Panc1 (cell line): ENCODE measurements around the gene MYO1E. TPM values are rescaled to one million over a fixed set of nuclear protein-coding genes. Genes with fewer than 3 reads are reported as not detected.

Experiments used
- ATAC-seq: fragments of 200-7000 bp; cut with Tn5 transposase; 2 replicates; pipeline ENCODE4 v1.9.1; 2020; ENCODE audit warnings: mild to moderate bottlenecking, moderate library complexity
- BruUV-seq: library from RNA; stranded (reverse); fragments of 400-500 nt; replicated peaks from 2 replicates; lab custom pipeline; 2021; lab: Mats Ljungman, UMichigan
- CTCF ChIA-PET: fragments of 300-600 bp; sonication (Branson Sonifier 250); formaldehyde crosslinking; loops from one replicate; lab custom pipeline; 2022; ENCODE audit warnings: antibody characterized with exemption; lab: Charles Lee
- POLR2A ChIA-PET: fragments of 300-600 bp; sonication (Branson Sonifier 250); formaldehyde crosslinking; loops from one replicate; lab custom pipeline; 2022; ENCODE audit warnings: antibody characterized with exemption; lab: Charles Lee
- DNase-seq: peaks from one replicate; pipeline ENCODE4 v3.0.0-alpha.2; 2010; ENCODE audit warnings: low read depth, low spot score
- H3K27ac ChIP-seq: 2 replicates; pipeline ENCODE4 v1.5.1; 2011; ENCODE audit warnings: mild to moderate bottlenecking, low read length, inconsistent platforms
- H3K27me3 ChIP-seq: fragments of 200-500 bp; sonication (Bioruptor generic); 2 replicates; pipeline ENCODE4 v1.6.0; 2014; ENCODE audit warnings: low read length, inconsistent platforms; ENCODE audit not compliant: control insufficient read depth, insufficient read depth
- H3K36me3 ChIP-seq: fragments of 200-500 bp; sonication (Bioruptor generic); 2 replicates; pipeline ENCODE4 v1.5.1; 2014; ENCODE audit warnings: inconsistent platforms, mild to moderate bottlenecking, low read length, moderate library complexity; ENCODE audit not compliant: control insufficient read depth, insufficient read depth
- H3K4me1 ChIP-seq: 2 replicates; pipeline ENCODE4 v1.5.1; 2011; ENCODE audit warnings: inconsistent platforms, mild to moderate bottlenecking, low read length, moderate library complexity; ENCODE audit not compliant: control insufficient read depth, insufficient read depth
- H3K4me3 ChIP-seq, 2 experiments: 2 replicates each; pipeline ENCODE4 v1.5.1; 2011 to 2012; ENCODE audit warnings: low read depth in 2 of 2, low read length in 2 of 2, mild to moderate bottlenecking in 2 of 2, inconsistent platforms in 1 of 2, moderate library complexity in 1 of 2
- H3K9me3 ChIP-seq: fragments of 200-500 bp; sonication (Bioruptor generic); 2 replicates; pipeline ENCODE4 v1.5.1; 2014; ENCODE audit warnings: low read depth, mild to moderate bottlenecking, inconsistent platforms, low read length, moderate library complexity; ENCODE audit not compliant: control insufficient read depth, insufficient read depth
- POLR2AphosphoS5 ChIP-seq: IDR thresholded peaks from 2 replicates; pipeline ENCODE4 v1.6.1; 2012; ENCODE audit warnings: mild to moderate bottlenecking, low read depth, low read length, moderate library complexity
- SIN3A ChIP-seq: IDR thresholded peaks from 2 replicates; pipeline ENCODE4 v1.6.1; 2012; ENCODE audit warnings: low read depth, mild to moderate bottlenecking, low read length, moderate library complexity, borderline replicate concordance; ENCODE audit not compliant: insufficient read depth
- TCF7L2 ChIP-seq: IDR thresholded peaks from 2 replicates; pipeline ENCODE4 v1.6.1; 2011; ENCODE audit warnings: mild to moderate bottlenecking, low read depth, low read length, inconsistent platforms
- in situ Hi-C: cut with HindIII; loops from 2 replicates; pipeline ENCODE4 v1.10.0; 2016; ENCODE audit warnings: low sequenced_read_pairs, low pct_unique_long_range_greater_than_20kb
- intact Hi-C: fragments of 100-400 bp; cut with micrococcal nuclease; formaldehyde crosslinking; loops from one replicate; pipeline ENCODE4 v1.10.0; 2022; ENCODE audit not compliant: unreplicated experiment
- total RNA-seq: library from RNA; stranded (reverse); gene quantifications from one replicate; pipeline ENCODE4 v1.2.1, GENCODE V29; 2021; ENCODE audit not compliant: unreplicated experiment
- TF ChIP-seq, protein P1 (sequence below), 2 experiments: IDR thresholded peaks; 2 replicates each; pipeline ENCODE4 v1.6.1; 2011 to 2012; ENCODE audit warnings: low read depth in 2 of 2, control low read depth in 1 of 2, low read length in 1 of 2, mild to moderate bottlenecking in 1 of 2, moderate library complexity in 1 of 2; ENCODE audit not compliant: insufficient read depth in 1 of 2
- TF ChIP-seq, protein P2 (sequence below): fragments of 450-650 bp; IDR thresholded peaks from 2 replicates; pipeline ENCODE4 v1.5.1; 2017; ENCODE audit warnings: mild to moderate bottlenecking

Gene MYO1E
- total RNA-seq, 1 experiment from 2014 or later = 161 TPM

DNA sequence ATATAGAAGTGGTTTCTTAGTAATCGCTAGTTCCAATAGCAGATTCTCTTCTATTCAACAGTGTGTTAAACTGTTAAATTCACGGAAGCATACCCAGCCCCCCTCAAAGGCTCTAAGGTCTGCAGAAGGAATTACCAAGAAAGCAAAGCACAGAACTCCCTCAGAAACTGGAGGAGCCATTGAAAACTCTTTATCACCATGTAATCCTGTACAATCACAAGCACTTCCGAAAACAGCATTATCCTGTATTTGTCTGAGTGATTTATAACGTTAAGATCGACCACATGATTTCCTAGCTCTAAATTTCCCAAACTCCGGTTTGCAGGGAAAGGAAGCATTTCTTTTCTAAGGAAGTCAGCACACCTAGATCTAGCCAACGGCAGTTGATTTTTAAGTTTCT, 20.0 kb downstream of the MYO1E start:
- POLR2A ChIA-PET = no interaction called here

DNA sequence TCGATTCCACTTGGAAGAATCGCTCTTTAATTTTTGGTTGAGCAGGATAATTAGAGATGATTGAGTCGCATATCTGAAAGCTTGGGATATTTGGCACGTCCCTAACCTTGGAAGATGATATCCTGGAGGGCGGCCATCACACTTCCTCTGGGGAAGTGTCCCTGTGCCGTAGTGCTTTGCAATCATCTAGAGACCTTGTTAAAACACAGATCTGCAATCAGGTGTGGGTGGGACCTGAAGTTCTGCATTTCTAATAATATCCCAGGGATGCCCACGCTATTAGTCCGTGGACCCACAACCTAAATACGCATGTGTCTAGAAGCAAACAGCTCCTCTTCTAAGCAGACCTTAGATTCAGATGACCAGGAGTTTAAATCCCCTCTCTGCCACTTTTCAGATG, 20.5 kb downstream of the MYO1E start:
- CTCF ChIA-PET = no interaction called here
- DNase-seq (no peak), ATAC-seq (no peak)
- in situ Hi-C loops = no loop called here
- no peaks in the 10 kb centered on the region for H3K9me3 ChIP-seq
- no TSS peak for BruUV-seq
- peaks cover 43% of the 10 kb centered on the region for H3K4me1 ChIP-seq
- POLR2A ChIA-PET = no interaction called here
- H3K36me3 ChIP-seq = no peaks in the 10 kb centered on the region
- intact Hi-C loops = no loop called here
- no peak for TF ChIP-seq POLR2AphosphoS5
- TF ChIP-seq, protein P1, sequence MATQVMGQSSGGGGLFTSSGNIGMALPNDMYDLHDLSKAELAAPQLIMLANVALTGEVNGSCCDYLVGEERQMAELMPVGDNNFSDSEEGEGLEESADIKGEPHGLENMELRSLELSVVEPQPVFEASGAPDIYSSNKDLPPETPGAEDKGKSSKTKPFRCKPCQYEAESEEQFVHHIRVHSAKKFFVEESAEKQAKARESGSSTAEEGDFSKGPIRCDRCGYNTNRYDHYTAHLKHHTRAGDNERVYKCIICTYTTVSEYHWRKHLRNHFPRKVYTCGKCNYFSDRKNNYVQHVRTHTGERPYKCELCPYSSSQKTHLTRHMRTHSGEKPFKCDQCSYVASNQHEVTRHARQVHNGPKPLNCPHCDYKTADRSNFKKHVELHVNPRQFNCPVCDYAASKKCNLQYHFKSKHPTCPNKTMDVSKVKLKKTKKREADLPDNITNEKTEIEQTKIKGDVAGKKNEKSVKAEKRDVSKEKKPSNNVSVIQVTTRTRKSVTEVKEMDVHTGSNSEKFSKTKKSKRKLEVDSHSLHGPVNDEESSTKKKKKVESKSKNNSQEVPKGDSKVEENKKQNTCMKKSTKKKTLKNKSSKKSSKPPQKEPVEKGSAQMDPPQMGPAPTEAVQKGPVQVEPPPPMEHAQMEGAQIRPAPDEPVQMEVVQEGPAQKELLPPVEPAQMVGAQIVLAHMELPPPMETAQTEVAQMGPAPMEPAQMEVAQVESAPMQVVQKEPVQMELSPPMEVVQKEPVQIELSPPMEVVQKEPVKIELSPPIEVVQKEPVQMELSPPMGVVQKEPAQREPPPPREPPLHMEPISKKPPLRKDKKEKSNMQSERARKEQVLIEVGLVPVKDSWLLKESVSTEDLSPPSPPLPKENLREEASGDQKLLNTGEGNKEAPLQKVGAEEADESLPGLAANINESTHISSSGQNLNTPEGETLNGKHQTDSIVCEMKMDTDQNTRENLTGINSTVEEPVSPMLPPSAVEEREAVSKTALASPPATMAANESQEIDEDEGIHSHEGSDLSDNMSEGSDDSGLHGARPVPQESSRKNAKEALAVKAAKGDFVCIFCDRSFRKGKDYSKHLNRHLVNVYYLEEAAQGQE (IDR thresholded peaks at IDR 0.05; ENCODE audit: insufficient read depth in 1 of 2, low read depth in 2 of 2, low read length in 1 of 2) = no peak
- no peak for TF ChIP-seq TCF7L2
- no peak for TF ChIP-seq SIN3A
- TF ChIP-seq, protein P2, sequence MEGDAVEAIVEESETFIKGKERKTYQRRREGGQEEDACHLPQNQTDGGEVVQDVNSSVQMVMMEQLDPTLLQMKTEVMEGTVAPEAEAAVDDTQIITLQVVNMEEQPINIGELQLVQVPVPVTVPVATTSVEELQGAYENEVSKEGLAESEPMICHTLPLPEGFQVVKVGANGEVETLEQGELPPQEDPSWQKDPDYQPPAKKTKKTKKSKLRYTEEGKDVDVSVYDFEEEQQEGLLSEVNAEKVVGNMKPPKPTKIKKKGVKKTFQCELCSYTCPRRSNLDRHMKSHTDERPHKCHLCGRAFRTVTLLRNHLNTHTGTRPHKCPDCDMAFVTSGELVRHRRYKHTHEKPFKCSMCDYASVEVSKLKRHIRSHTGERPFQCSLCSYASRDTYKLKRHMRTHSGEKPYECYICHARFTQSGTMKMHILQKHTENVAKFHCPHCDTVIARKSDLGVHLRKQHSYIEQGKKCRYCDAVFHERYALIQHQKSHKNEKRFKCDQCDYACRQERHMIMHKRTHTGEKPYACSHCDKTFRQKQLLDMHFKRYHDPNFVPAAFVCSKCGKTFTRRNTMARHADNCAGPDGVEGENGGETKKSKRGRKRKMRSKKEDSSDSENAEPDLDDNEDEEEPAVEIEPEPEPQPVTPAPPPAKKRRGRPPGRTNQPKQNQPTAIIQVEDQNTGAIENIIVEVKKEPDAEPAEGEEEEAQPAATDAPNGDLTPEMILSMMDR = no peak
- 0 out of 2 replicates have a peak overlapping the region, but pooled peaks have one; percentile 8 for H3K27ac ChIP-seq
- H3K27me3 ChIP-seq = no peaks in the 10 kb centered on the region
- no peak overlapping the region for H3K4me3 ChIP-seq

More for the DNA sequence above, 20.0 kb downstream of the MYO1E start:
- BruUV-seq = no TSS peak
- no peak overlapping the region for H3K4me3 ChIP-seq
- CTCF ChIA-PET = no interaction called here
- no peaks in the 10 kb centered on the region for H3K27me3 ChIP-seq
- H3K27ac ChIP-seq = peak overlapping the region; percentile 21; the same call in 1 of the 2 replicates
- intact Hi-C loops = no loop called here
- H3K4me1 ChIP-seq = peaks cover 42% of the 10 kb centered on the region
- H3K9me3 ChIP-seq = no peaks in the 10 kb centered on the region
- TF ChIP-seq POLR2AphosphoS5 (no peak), TCF7L2 (no peak), SIN3A (no peak)
- TF ChIP-seq, protein P1 (IDR thresholded peaks at IDR 0.05; ENCODE audit: insufficient read depth in 1 of 2, low read depth in 2 of 2, low read length in 1 of 2) = no peak
- TF ChIP-seq, protein P2 = no peak
- no peaks in the 10 kb centered on the region for H3K36me3 ChIP-seq
- DNase-seq = no peak
- ATAC-seq = no peak
- in situ Hi-C loops = no loop called here
